ENCODE data around the gene C5. TPM values are rescaled to one million over a fixed set of nuclear protein-coding genes. Genes with fewer than 3 reads are reported as not detected.

C5 gene
- total RNA-seq = 0.90 and 4.2 TPM in 2 replicates

DNA sequence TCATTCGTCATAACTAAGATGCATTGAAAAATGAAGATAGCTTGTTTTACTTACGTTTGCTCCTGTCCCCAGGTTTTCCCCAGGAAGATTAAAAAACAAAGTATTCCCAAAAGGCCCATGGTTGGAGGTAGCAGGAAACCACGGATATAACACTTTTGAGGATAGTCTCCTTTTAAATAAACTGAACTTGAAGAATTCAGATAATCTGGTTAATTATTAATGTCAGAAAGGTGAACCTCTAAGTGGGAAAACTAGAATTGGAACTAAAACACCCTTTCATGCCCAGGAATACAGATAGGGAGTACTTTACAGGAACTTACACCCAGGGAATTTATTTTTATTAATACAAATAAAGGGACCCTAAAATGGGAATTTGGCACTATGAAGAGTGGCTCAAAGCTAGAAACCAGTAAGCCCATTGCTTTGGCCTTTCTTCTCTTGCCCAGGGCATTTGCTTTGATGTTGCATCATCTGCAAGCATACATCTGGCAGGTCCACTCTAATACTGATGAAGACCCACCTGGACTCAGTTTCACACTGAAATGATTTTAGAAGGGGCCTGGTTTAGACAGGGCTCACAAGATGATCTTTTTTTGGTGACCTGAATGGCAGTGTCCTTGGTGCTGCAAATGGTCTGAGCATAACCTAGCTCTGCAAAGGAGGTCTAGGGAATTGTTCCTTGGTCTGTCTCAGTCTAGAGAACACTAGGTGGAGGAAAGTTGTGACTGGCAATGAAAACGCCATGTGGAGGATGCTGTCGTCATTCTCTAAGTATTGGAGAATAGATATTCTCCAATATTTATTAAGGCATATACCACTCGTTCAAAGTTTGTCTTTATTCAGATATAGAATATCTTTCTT is at the start of gene C5:
Gene C5 (minus strand): TSS at position 148 of the 861 bp plus-strand sequence. CDS start 29 bp downstream, at position 119.

DNA sequence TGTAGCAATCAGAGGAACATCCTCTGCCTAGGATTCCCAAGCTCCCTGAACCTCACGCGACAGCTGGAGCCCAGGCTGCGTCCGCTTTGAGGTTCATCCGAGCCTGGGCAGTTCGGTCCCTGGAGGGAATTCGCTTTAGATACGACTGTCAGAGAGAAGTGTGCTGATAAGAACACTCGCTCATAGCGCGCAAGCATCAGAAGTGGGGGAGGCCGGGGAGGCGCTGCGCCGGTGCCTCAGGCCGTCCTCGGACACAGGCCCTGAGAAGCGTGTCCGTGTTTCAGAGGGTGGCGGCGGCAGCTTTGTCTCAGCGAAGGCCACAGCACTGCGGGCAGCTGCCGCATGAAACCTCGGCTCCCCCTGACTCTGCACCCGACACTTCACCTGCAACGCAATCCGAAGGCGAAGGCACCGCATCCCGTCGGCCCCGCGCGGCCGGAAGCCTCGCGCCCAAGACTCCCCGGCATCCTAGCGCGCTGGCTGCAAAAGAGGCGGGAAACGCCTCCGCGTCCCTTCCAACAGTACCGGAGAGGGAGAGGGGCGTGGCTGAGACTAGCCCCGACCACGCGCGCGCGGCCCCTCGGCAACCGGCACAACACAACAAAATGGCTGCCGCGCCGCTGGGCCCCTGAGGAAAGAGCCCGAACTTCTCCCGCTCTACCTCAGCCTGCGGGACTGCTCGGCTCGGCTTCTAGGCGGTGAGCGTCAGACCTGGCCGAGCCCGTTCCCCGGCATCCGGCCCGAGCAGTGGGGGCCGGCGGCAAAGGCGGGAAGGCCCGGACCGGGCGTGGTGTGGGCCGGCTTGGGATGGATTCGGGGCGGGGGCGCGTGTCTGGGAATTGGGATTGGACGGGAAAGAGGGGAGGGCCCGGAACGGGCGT is 24.5 kb upstream of the C5 start, which contains the start of gene CNTRL:
Gene CNTRL (plus strand): TSS at position 586 of the 881 bp plus-strand sequence. CDS start 13,372 bp downstream, outside the sequence.

DNA sequence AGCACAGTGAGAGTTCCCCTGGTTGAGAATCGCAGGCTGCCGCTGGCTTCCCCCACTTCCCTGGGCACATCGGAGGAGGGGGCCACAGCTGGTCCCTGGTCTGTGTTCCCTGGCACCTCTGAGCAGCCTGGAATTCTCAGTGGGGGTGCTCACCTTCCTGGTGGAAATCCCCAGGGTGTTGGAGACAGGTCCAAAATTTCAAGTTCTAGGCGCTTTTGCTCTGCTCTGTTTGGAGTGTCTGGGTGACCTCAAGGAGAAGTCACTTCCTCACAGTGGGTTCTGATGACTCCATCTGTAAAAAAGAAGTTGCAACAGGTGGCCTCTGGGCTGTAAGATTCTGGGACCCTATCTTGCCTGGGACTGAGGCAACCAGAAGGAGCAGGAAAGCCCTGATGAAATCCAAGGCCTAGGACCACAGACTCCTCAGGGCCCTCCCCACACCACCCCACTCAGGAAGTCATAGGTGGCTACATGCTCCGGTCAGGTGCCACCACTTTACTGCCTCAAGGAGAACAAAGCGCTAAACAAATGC is 123.6 kb downstream of the C5 start, which contains the start of gene TRAF1:
Gene TRAF1 (minus strand): TSS at position 400 of the 532 bp plus-strand sequence. CDS start 721 bp downstream, outside the sequence.

Other genes starting within 250 kb of the C5 start
- 23.3 and 25.9 TPM in 2 replicates for gene PSMD5, start 207.4 kb downstream of the C5 start, total RNA-seq
- gene PHF19, start 173.1 kb downstream of the C5 start, total RNA-seq = 9.6 and 26.4 TPM in 2 replicates
- gene TRAF1, start 123.5 kb downstream of the C5 start, total RNA-seq = 0.54 and 0.97 TPM in 2 replicates
- gene CNTRL, start 24.7 kb upstream of the C5 start, total RNA-seq = 1.5 and 5.1 TPM in 2 replicates
- 17.7 and 24.3 TPM in 2 replicates for gene RAB14, start 151.6 kb upstream of the C5 start, total RNA-seq
- 347 and 422 TPM in 2 replicates for gene GSN, start 217.9 kb upstream of the C5 start, total RNA-seq